GM19467 (cell line): Measurements from ENCODE around the gene C1orf94.

Source experiments
- ATAC-seq: cut with Tn5 transposase; IDR thresholded peaks from one replicate; pipeline ENCODE4 v1.9.1; 2021; ENCODE audit warnings: mild to moderate bottlenecking, moderate library complexity; ENCODE audit not compliant: unreplicated experiment

The C1orf94 gene

DNA sequence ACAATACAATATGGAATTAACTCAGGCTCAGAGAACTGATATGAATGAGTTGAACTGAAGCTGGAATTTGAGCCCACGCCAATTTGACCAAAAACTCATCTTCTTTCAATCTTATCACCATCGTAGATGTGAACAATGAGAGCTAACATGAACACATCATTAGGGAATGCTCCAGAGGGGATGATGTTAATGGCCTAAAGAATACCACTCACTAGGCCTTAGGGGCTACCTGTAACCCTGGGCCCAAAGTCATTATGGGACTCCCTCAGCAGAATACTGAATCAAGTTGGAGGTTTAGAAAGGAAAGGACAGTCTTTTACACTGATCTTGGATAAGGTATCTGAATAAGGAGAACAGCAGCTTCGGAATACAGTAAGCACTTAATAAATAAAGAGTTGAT lies 73.6 kb downstream of the C1orf94 start:
- no peak for ATAC-seq

DNA sequence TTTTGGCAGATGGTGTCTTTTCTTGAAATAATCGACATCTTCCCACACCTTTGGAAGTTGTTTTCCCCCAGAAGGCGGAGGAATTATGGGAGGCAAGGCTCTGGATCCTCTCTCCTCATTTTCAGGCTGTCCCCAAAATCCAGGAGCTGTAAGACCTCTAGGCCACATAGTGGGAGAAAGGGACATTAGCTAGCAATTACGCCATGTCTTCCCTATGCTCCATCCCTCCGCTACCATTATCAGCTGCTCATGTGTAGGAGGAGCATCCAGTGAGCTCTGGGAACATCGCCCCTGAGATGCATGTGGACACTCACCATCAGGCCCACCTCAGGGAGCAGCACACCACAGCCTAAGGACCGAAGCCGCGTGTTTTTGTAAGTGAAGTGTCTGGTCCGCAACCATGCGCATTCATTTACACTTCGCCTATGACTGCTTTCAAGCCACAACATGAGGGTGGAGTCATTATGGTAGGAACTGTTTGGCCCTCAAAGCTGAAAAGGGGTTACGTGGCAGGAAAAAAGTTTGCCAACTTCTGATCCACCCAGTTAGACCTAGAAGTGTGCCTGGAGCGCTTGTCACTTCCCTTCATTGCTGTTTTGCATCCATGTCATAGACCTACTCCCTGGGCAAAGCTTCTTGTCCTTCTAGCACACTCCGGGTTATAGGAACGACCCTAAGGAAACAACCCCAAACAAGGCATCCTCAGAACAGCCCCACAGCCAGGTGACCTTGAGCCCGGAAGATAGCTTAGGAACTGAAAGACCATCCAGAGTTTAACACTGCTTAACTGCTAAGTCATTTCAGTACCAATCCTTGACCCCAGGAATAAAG lies 85.5 kb downstream of the C1orf94 start:
- no peak for ATAC-seq

DNA sequence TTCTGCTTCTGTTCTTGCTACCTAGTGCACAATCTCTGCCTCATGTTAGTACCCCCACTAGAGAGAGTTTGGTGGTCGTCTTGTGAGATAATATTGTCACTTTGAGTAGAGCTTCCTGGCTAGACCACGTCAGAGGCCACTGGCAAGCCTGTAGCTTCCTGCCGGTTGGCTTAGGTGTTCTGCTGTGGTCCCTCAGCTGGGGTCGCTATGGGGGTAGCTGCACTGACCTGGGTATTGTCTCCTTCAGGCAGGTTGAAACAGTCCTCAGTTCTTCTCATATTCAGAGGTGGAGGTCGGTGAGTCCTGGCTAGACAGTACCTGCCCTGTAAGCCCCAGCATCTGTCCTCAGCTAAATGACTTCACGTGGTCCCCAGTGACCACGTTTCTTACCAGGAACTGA lies 86.2 kb downstream of the C1orf94 start:
- ATAC-seq: no peak

DNA sequence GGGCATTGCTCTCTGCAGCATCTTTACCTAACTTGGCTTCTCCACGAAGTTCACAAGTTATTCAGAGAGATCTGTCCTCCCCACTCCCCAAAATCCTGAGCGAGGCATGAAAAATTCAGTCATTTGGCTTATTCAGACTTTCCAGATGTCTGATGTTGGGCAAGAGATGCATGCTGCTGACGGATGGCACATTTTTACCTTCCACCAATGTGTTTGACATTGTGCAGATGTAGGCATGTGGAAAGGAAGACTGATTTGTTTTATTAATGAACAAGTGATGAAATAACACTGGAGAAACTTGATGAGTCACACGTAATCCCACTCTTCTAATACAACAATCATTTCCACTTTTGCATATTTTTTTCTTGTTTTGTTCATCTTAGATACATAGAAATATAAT lies 86.7 kb downstream of the C1orf94 start:
- ATAC-seq: no peak

DNA sequence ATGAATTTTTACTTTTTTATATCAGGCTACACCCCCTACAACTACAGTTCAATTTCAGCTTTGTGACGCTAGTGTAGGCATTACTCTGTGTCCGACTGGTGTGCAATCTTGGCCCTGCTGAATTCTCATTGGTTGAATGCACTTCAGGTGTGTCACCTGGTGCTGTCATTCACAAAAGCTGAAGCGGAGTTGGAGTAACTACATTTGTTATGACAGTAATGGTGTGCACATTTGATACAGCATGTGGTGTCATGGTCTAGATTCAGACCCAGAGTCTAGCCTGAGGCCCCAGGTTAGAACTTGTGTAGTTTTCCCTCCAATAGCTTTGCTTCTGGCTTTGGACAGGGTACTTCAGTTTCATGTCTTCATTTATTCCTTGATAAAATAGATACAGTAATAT lies 88.7 kb downstream of the C1orf94 start:
- no peak for ATAC-seq

DNA sequence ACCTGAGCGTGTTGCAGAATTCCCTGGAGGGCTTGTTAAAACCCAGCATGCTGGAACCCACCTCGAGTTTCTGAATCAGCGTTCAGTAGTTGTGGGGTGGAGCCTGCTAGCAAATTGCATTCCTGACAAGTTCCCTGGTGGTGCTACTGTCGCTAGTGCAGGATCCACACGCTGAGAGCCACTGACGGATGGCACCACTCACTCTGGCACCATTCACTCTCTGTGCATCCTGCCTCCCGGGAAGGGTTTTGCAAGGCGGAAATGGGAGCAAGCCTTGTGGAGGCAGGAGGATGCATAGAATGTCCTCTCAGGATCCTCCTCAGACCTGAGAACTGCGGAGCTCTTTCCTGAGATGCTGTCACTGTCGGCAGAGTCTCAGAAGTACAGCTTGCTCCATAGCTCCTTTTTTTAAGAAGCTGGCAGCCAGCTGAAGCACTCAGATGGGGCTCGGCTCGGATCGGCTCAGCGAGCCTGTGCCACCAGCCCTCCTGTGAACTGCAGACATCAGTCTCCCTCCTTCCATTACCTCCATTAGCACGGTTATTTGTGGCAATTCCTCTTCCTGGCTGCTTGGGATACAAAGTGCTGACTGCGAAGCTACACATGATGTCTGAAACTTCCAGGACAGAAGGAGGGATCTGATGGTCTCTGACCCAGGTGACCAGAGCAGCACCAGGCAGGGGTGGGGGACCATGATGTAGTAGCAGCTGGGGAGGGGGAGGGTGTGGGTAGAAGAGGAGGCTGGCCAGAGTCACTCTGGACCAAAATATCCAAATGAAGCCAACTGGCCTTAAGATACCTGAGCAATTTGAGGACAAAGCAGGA lies 89.6 kb downstream of the C1orf94 start:
- no peak for ATAC-seq

DNA sequence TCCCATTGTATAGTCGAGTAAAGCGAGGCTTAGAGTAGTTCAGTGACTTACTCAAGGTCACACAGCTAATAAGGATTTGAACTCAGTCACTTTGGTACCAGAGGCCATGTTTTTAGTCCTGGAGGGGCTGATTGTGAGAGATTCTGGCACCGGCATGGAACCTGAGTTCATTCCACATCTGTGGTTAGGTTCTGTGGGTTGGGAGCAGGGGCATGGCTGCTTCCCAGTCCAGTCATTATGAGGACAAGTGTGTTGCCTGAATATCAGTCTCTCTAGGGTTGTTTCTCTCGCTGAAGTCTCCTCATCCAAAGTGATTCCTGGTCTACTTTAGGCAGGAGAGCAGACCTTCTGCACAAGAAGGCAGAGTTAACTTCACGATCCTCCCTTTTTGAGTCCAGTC lies 90.6 kb downstream of the C1orf94 start:
- ATAC-seq: no peak

DNA sequence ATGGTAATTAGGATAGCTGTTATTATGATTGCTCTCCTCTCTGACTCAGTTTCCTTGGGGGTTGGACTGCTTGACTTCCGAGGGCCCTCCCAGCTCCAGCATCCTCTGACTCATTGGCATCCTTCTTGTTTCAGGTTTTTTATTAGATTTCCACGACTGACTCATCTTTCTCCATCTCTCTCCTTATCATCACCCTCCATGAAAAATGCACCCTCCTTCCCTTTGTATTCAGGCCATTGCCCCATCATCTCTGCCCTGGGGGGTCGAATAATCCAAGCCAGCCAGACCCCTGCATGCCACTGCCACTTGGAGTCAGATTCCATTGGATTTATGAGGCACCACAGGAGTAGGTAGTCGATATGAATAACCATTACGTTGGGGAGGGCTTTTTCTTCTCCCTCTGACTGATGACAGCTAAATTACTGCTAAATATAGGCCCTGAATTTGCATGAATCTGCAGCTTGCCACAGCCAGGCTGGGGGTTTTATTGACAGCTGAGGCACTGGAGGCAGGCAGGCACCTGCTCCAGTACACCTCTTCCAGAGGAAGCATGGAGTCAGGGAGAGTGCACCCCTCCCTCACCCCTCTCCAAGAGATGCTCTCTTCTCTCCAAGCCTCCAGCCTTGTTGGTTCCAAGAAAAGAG lies 91.7 kb downstream of the C1orf94 start:
- no peak for ATAC-seq
